BLaER1 treated with 17β-estradiol and CSF1 and Interleukin-3, amounts not matched to agents 10 nM and 100 nM (cell line): ENCODE data around the gene SPATA2L.
"Not testable (repeated sequence)": the region's sequence is repeated elsewhere in the genome, so short reads cannot be mapped to it uniquely, and the experiment has no call there.

Experiments
- H3K27ac ChIP-seq, 11 experiments: shearing (Covaris generic); formaldehyde crosslinking; 2 replicates each; pipeline ENCODE4 v1.8.1; 2022
- H3K27me3 ChIP-seq, 11 experiments: shearing (Covaris generic); formaldehyde crosslinking; 2 replicates each; pipeline ENCODE4 v1.8.1; 2022
- H3K36me3 ChIP-seq, 11 experiments: shearing (Covaris generic); formaldehyde crosslinking; 2 replicates each; pipeline ENCODE4 v1.8.1; 2022
- H3K4me1 ChIP-seq, 10 experiments: shearing (Covaris generic); formaldehyde crosslinking; 2 replicates each; pipeline ENCODE4 v1.8.1; 2022
- H3K4me2 ChIP-seq, 11 experiments: shearing (Covaris generic); formaldehyde crosslinking; 2 replicates each; pipeline ENCODE4 v1.8.1; 2022
- H3K4me3 ChIP-seq, 10 experiments: shearing (Covaris generic); formaldehyde crosslinking; 2 replicates each; pipeline ENCODE4 v1.8.1; 2022
- H3K9ac ChIP-seq, 11 experiments: shearing (Covaris generic); formaldehyde crosslinking; 2 replicates each; pipeline ENCODE4 v1.8.1; 2022
- H3K9me3 ChIP-seq, 11 experiments: shearing (Covaris generic); formaldehyde crosslinking; replicated peaks in 1 of 11; 2 replicates each; pipeline ENCODE4 v1.8.1; 2022
- H4K20me1 ChIP-seq, 11 experiments: shearing (Covaris generic); formaldehyde crosslinking; 2 replicates each; pipeline ENCODE4 v1.8.1; 2022
- Cebpa-rat ChIP-seq, 11 experiments: shearing (Covaris generic); IDR thresholded peaks; 2 replicates each; pipeline ENCODE4 v1.8.1; 2022

SPATA2L gene

GRCh38 chr16:89697616-89698331 lies 3.7 kb downstream of the SPATA2L start:
- Histone ChIP-seq H3K27ac (no peak overlapping the region; a peak in 1 of 22 replicates), H3K4me3 (no peak overlapping the region), H3K4me1 (peaks cover 30 to 78% (median 67%) of the 10 kb centered on the region in 10 experiments), H3K9me3 (no peaks in the 10 kb centered on the region), H4K20me1 (peaks cover 43 to 81% (median 73%) of the 10 kb centered on the region in 11 experiments; a peak in 21 of 22 replicates), H3K4me2 (peak overlapping the region in 4 of 11 experiments; percentile 83 to 91 (median 88); a peak in 6 of 22 replicates), H3K9ac (peak overlapping the region in 2 of 11 experiments; percentile 45 to 55; a peak in 3 of 22 replicates), H3K36me3 (peaks cover 31 to 60% (median 45%) of the 10 kb centered on the region in 11 experiments; a peak in 20 of 22 replicates), H3K27me3 (no peaks in the 10 kb centered on the region)
- no peak for TF ChIP-seq Cebpa-rat (IDR thresholded peaks at IDR 0.05)

GRCh38 chr16:89697161-89697615 lies 4.3 kb downstream of the SPATA2L start:
- Histone ChIP-seq H3K4me3 (no peak overlapping the region), H3K36me3 (peaks cover 36 to 66% (median 51%) of the 10 kb centered on the region in 11 experiments), H3K27ac (peak overlapping the region in 7 of 11 experiments; percentile 4 to 55 (median 19); a peak in 3 of 22 replicates), H3K4me2 (peak overlapping the region; percentile 56 to 91 (median 82); a peak in 20 of 22 replicates), H3K4me1 (peaks cover 30 to 79% (median 65%) of the 10 kb centered on the region in 10 experiments), H3K9ac (peak overlapping the region in 6 of 11 experiments; percentile 38 to 63 (median 56); a peak in 10 of 22 replicates), H4K20me1 (peaks cover 43 to 85% (median 75%) of the 10 kb centered on the region in 11 experiments; a peak in 21 of 22 replicates), H3K27me3 (no peaks in the 10 kb centered on the region), H3K9me3 (no peaks in the 10 kb centered on the region)
- no peak for TF ChIP-seq Cebpa-rat (IDR thresholded peaks at IDR 0.05)

- no peak overlapping the region; a peak in 2 of 20 replicates for H3K4me3 ChIP-seq
- H3K27me3 ChIP-seq = no peaks in the 10 kb centered on the region
- H3K27ac ChIP-seq = peak overlapping the region in 7 of 11 experiments; percentile 4 to 55 (median 19); a peak in 6 of 22 replicates
- no peak for TF ChIP-seq Cebpa-rat (IDR thresholded peaks at IDR 0.05)
- H3K4me1 ChIP-seq = peaks cover 30 to 82% (median 68%) of the 10 kb centered on the region in 10 experiments
- H3K36me3 ChIP-seq = peaks cover 41 to 71% (median 56%) of the 10 kb centered on the region in 11 experiments
- H3K9me3 ChIP-seq = no peaks in the 10 kb centered on the region
- H4K20me1 ChIP-seq = peaks cover 43 to 90% (median 80%) of the 10 kb centered on the region in 11 experiments; a peak in 21 of 22 replicates
- H3K9ac ChIP-seq = peak overlapping the region in 9 of 11 experiments; percentile 4 to 63 (median 51); a peak in 14 of 22 replicates
- peak overlapping the region; percentile 56 to 91 (median 82) for H3K4me2 ChIP-seq
Observed at GRCh38 chr16:89696670-89697128, 4.8 kb downstream of the SPATA2L start.

GRCh38 chr16:89695875-89696669 lies 5.4 kb downstream of the SPATA2L start:
- no peak for TF ChIP-seq Cebpa-rat (IDR thresholded peaks at IDR 0.05)
- Histone ChIP-seq H3K4me1 (peaks cover 30 to 88% (median 75%) of the 10 kb centered on the region in 10 experiments), H4K20me1 (peaks cover 43 to 96% (median 86%) of the 10 kb centered on the region in 11 experiments; a peak in 21 of 22 replicates), H3K9ac (peak overlapping the region in 9 of 11 experiments; percentile 4 to 63 (median 51); a peak in 14 of 22 replicates), H3K4me3 (no peak overlapping the region; a peak in 2 of 20 replicates), H3K36me3 (peaks cover 47 to 77% (median 62%) of the 10 kb centered on the region in 11 experiments), H3K27ac (peak overlapping the region in 4 of 11 experiments; percentile 16 to 55 (median 39); a peak in 6 of 22 replicates), H3K9me3 (no peaks in the 10 kb centered on the region), H3K27me3 (no peaks in the 10 kb centered on the region), H3K4me2 (peak overlapping the region; percentile 56 to 91 (median 82))

- peaks cover 25 to 82% (median 71%) of the 10 kb centered on the region in 10 experiments for H3K4me1 ChIP-seq
Observed at GRCh38 chr16:89695086-89695874, 6.2 kb downstream of the SPATA2L start.

GRCh38 chr16:89694784-89695085 lies 6.8 kb downstream of the SPATA2L start:
- H3K36me3 ChIP-seq = peaks cover 55 to 90% (median 72%) of the 10 kb centered on the region in 11 experiments
- H3K4me3 ChIP-seq, H3K9ac ChIP-seq, H3K27ac ChIP-seq, H3K27me3 ChIP-seq, H3K9me3 ChIP-seq: not testable (repeated sequence)
- H3K4me2 ChIP-seq = peak overlapping the region in 2 of 11 experiments; percentile 90 to 91; a peak in 2 of 22 replicates
- H4K20me1 ChIP-seq = peaks cover 41 to 93% (median 73%) of the 10 kb centered on the region in 11 experiments; a peak in 21 of 22 replicates
- H3K4me1 ChIP-seq = peaks cover 22 to 77% (median 66%) of the 10 kb centered on the region in 10 experiments

More at GRCh38 chr16:89695086-89695874, 6.2 kb downstream of the SPATA2L start:
- no peaks in the 10 kb centered on the region for H3K27me3 ChIP-seq
- peaks cover 43 to 95% (median 79%) of the 10 kb centered on the region in 11 experiments; a peak in 21 of 22 replicates for H4K20me1 ChIP-seq
- peaks cover 53 to 85% (median 68%) of the 10 kb centered on the region in 11 experiments for H3K36me3 ChIP-seq
- H3K9ac ChIP-seq = peak overlapping the region in 4 of 11 experiments; percentile 2 to 59 (median 36); a peak in 4 of 22 replicates
- no peaks in the 10 kb centered on the region for H3K9me3 ChIP-seq
- no peak overlapping the region for H3K27ac ChIP-seq
- no peak overlapping the region for H3K4me3 ChIP-seq
- H3K4me2 ChIP-seq = peak overlapping the region in 9 of 11 experiments; percentile 58 to 91 (median 82); a peak in 16 of 22 replicates
- no peak for TF ChIP-seq Cebpa-rat (IDR thresholded peaks at IDR 0.05)

GRCh38 chr16:89693931-89694783 lies 7.3 kb downstream of the SPATA2L start:
- Histone ChIP-seq H4K20me1 (peaks cover 35 to 90% (median 72%) of the 10 kb centered on the region in 11 experiments; a peak in 21 of 22 replicates), H3K27me3 (no peaks in the 10 kb centered on the region), H3K9me3 (no peaks in the 10 kb centered on the region), H3K27ac (peak overlapping the region in 2 of 11 experiments; percentile 14 to 28; a peak in 2 of 22 replicates), H3K9ac (peak overlapping the region in 8 of 11 experiments; percentile 8 to 67 (median 36); a peak in 13 of 22 replicates), H3K4me2 (peak overlapping the region in 7 of 11 experiments; percentile 39 to 70 (median 57); a peak in 14 of 22 replicates), H3K4me1 (peaks cover 17 to 73% (median 63%) of the 10 kb centered on the region in 10 experiments), H3K36me3 (peaks cover 60 to 94% (median 78%) of the 10 kb centered on the region in 11 experiments), H3K4me3 (no peak overlapping the region)
- TF ChIP-seq Cebpa-rat (IDR thresholded peaks at IDR 0.05) = no peak
